ELR (cell line): ENCODE measurements around the gene CIBAR2.
"Not testable (repeated sequence)": the region's sequence is repeated elsewhere in the genome, so short reads cannot be mapped to it uniquely, and the experiment has no call there.

Experiments used
- DNase-seq: peaks from one replicate; pipeline ENCODE4 v3.0.0-alpha.2; 2015; ENCODE audit warnings: low read depth

Gene CIBAR2

GRCh38 chr16:85062845-85063244, 49.4 kb downstream of the CIBAR2 start:
- no peak for DNase-seq

GRCh38 chr16:85062323-85062722, 49.9 kb downstream of the CIBAR2 start:
- DNase-seq: no peak

GRCh38 chr16:85061566-85061965, 50.7 kb downstream of the CIBAR2 start:
- DNase-seq: no peak

GRCh38 chr16:85058909-85059308, 53.4 kb downstream of the CIBAR2 start:
- no peak for DNase-seq

GRCh38 chr16:85057948-85058347, 54.3 kb downstream of the CIBAR2 start:
- DNase-seq: no peak

GRCh38 chr16:85057212-85057889, 54.9 kb downstream of the CIBAR2 start:
- DNase-seq: no peak

GRCh38 chr16:85056211-85056748, 56.0 kb downstream of the CIBAR2 start:
- DNase-seq: peak; percentile 35

- DNase-seq: peak; percentile 67
Measured at GRCh38 chr16:85055493-85056210, 56.6 kb downstream of the CIBAR2 start.

- no peak for DNase-seq
Measured at GRCh38 chr16:85054948-85055492, 57.3 kb downstream of the CIBAR2 start.

GRCh38 chr16:85054321-85054720, 58.0 kb downstream of the CIBAR2 start:
- DNase-seq: not testable (repeated sequence)

- peak; percentile 16 for DNase-seq
Measured at GRCh38 chr16:85052536-85052935, 59.7 kb downstream of the CIBAR2 start.

GRCh38 chr16:85051683-85052082, 60.6 kb downstream of the CIBAR2 start:
- DNase-seq: no peak

- no peak for DNase-seq
Measured at GRCh38 chr16:85051067-85051581, 61.1 kb downstream of the CIBAR2 start.

GRCh38 chr16:85049706-85050305, 62.5 kb downstream of the CIBAR2 start:
- DNase-seq: no peak

GRCh38 chr16:85048921-85049562, 63.2 kb downstream of the CIBAR2 start:
- no peak for DNase-seq
